SK-N-SH (cell line): Measurements from ENCODE around the gene MTARC1. TPM values are rescaled to one million over a fixed set of nuclear protein-coding genes. Genes with fewer than 3 reads are reported as not detected.

ENCODE experiments used
- CTCF ChIA-PET: fragments of 300-600, 350-600 bp; formaldehyde crosslinking; extraction: SDS; loops from one replicate; lab custom pipeline; 2021; lab: Yijun Ruan, JAX
- POLR2A ChIA-PET: fragments of 350-600 bp; sonication (Branson Sonifier 250); formaldehyde crosslinking; extraction: SDS; loops from one replicate; lab custom pipeline; 2020; ENCODE audit warnings: antibody characterized with exemption, inconsistent platforms; lab: Yijun Ruan, JAX
- DNase-seq: peaks from one replicate; pipeline ENCODE4 v3.0.0; 2012
- H2AFZ ChIP-seq: fragments of 200-600 bp; sonication (generic); 2 replicates; pipeline ENCODE4 v1.8.1; 2016; ENCODE audit warnings: antibody characterized with exemption, mild to moderate bottlenecking, low read depth
- H3F3A ChIP-seq: fragments of 200-600 bp; sonication (generic); replicated peaks from 2 replicates; pipeline ENCODE3; 2016; ENCODE audit warnings: antibody characterized with exemption, mild to moderate bottlenecking; ENCODE audit not compliant: insufficient read depth
- H3K27ac ChIP-seq, 2 experiments: fragments of 200-500 bp in 1 of 2; fragments of 200-600 bp in 1 of 2; sonication (Bioruptor generic) in 1 of 2; sonication (generic), shearing (Covaris generic) in 1 of 2; 2 replicates each; pipeline versions ENCODE4 v1.5.1 to v1.6.1; 2014 to 2016; ENCODE audit warnings: low read depth in 2 of 2, inconsistent platforms in 1 of 2, low read length in 1 of 2, mild to moderate bottlenecking in 1 of 2, mixed read lengths in 1 of 2
- H3K27me3 ChIP-seq: fragments of 200-600 bp; sonication (generic), shearing (Covaris generic); 2 replicates; pipeline ENCODE4 v1.6.1; 2016; ENCODE audit warnings: mixed run types; ENCODE audit not compliant: insufficient read depth
- H3K36me3 ChIP-seq, 2 experiments: fragments of 200-500 bp in 1 of 2; fragments of 200-600 bp in 1 of 2; sonication (Bioruptor generic) in 1 of 2; sonication (generic) in 1 of 2; replicated peaks in 1 of 2; 2 replicates each; pipeline versions ENCODE3 to v1.5.1; 2014 to 2016; ENCODE audit warnings: low read length in 1 of 2, mild to moderate bottlenecking in 1 of 2; ENCODE audit not compliant: insufficient read depth in 2 of 2, control insufficient read depth in 1 of 2
- H3K4me1 ChIP-seq, 2 experiments: fragments of 200-500 bp in 1 of 2; fragments of 200-600 bp in 1 of 2; sonication (Bioruptor generic) in 1 of 2; sonication (generic), shearing (Covaris generic) in 1 of 2; 2 replicates each; pipeline versions ENCODE4 v1.5.1 to v1.6.1; 2014 to 2016; ENCODE audit warnings: low read depth in 1 of 2, low read length in 1 of 2, mixed run types in 1 of 2; ENCODE audit not compliant: insufficient read depth in 2 of 2, control insufficient read depth in 1 of 2
- H3K4me2 ChIP-seq: fragments of 200-600 bp; sonication (generic), shearing (Covaris generic); 2 replicates; pipeline ENCODE4 v1.6.1; 2017; ENCODE audit warnings: mixed run types
- H3K4me3 ChIP-seq, 2 experiments: fragments of 200-500 bp in 1 of 2; fragments of 200-600 bp in 1 of 2; sonication (Bioruptor generic) in 1 of 2; sonication (generic), shearing (Covaris generic) in 1 of 2; 2 replicates each; pipeline versions ENCODE4 v1.5.1 to v1.8.1; 2014 to 2016; ENCODE audit warnings: low read depth in 2 of 2, inconsistent platforms in 1 of 2, low read length in 1 of 2, mild to moderate bottlenecking in 1 of 2, mixed read lengths in 1 of 2, moderate library complexity in 1 of 2
- H3K79me2 ChIP-seq: fragments of 200-600 bp; sonication (generic); 2 replicates; pipeline ENCODE4 v1.8.1; 2017; ENCODE audit warnings: mild to moderate bottlenecking; ENCODE audit not compliant: insufficient read depth
- H3K9ac ChIP-seq: fragments of 200-600 bp; sonication (generic); 2 replicates; pipeline ENCODE4 v1.6.1; 2017; ENCODE audit warnings: mixed run types
- H3K9me2 ChIP-seq: fragments of 200-600 bp; sonication (generic); 2 replicates; pipeline ENCODE4 v1.6.1; 2017; ENCODE audit warnings: mixed run types
- H3K9me3 ChIP-seq: fragments of 200-600 bp; sonication (generic); 2 replicates; pipeline ENCODE4 v1.6.1; 2017; ENCODE audit warnings: mixed run types, mild to moderate bottlenecking, moderate library complexity
- H4K20me1 ChIP-seq: fragments of 200-600 bp; sonication (generic); 2 replicates; pipeline ENCODE4 v1.6.1; 2017; ENCODE audit warnings: mild to moderate bottlenecking, mixed run types; ENCODE audit not compliant: insufficient read depth
- ELF1 ChIP-seq: IDR thresholded peaks from 2 replicates; pipeline ENCODE4 v1.4.0; 2012
- EZH2phosphoT487 ChIP-seq: fragments of 200-600 bp; sonication (generic); IDR thresholded peaks from 2 replicates; pipeline ENCODE4 v1.6.1; 2017; ENCODE audit warnings: low read depth, mixed run types, mild to moderate bottlenecking, antibody characterized with exemption, moderate library complexity, borderline replicate concordance
- IRF3 ChIP-seq: fragments of 150-350 bp; IDR thresholded peaks from 2 replicates; pipeline ENCODE4 v1.6.1; 2016; ENCODE audit warnings: mild to moderate bottlenecking, low read depth, low read length
- JUND ChIP-seq: IDR thresholded peaks from 2 replicates; pipeline ENCODE4 v1.4.0; 2012
- MEF2A ChIP-seq: IDR thresholded peaks from 2 replicates; pipeline ENCODE4 v1.4.0; 2012; ENCODE audit warnings: low read depth, borderline replicate concordance
- MXI1 ChIP-seq: IDR thresholded peaks from 2 replicates; pipeline ENCODE4 v1.6.1; 2012; ENCODE audit warnings: mild to moderate bottlenecking, low read depth, low read length, improper control_type of control experiment
- NFIC ChIP-seq: IDR thresholded peaks from 2 replicates; pipeline ENCODE4 v1.4.0; 2012; ENCODE audit warnings: borderline replicate concordance
- RCOR1 ChIP-seq: fragments of 150-350 bp; IDR thresholded peaks from 2 replicates; pipeline ENCODE4 v1.6.1; 2017; ENCODE audit warnings: antibody characterized with exemption, low read length
- RFX5 ChIP-seq: IDR thresholded peaks from 2 replicates; pipeline ENCODE4 v1.6.1; 2012; ENCODE audit warnings: mild to moderate bottlenecking, improper control_type of control experiment, low read length
- RXRA ChIP-seq: IDR thresholded peaks from 2 replicates; pipeline ENCODE4 v1.4.0; 2012; ENCODE audit warnings: low read depth, mild to moderate bottlenecking, borderline replicate concordance
- SMC3 ChIP-seq: IDR thresholded peaks from 2 replicates; pipeline ENCODE4 v1.6.1; 2012; ENCODE audit warnings: low read depth, low read length, improper control_type of control experiment
- TCF12 ChIP-seq: IDR thresholded peaks from 2 replicates; pipeline ENCODE4 v1.4.0; 2012
- USF2 ChIP-seq: fragments of 150-350 bp; IDR thresholded peaks from 2 replicates; pipeline ENCODE4 v1.6.1; 2017; ENCODE audit warnings: antibody characterized with exemption, low read length, low read depth, borderline replicate concordance
- ZBTB33 ChIP-seq: IDR thresholded peaks from 2 replicates; pipeline ENCODE4 v1.4.0; 2012; ENCODE audit warnings: low read depth, borderline replicate concordance
- WGBS: methylation state at CpG from one replicate; pipeline ENCODE4 v1.1.6; 2017; ENCODE audit warnings: low lambda C conversion rate; 5-methylcytosine and 5-hydroxymethylcytosine counted together
- polyA plus RNA-seq, 3 experiments: library from polyadenylated mRNA; depleted of rRNA; stranded (reverse); fragments of >200 nt; gene quantifications; 2 replicates each; pipeline ENCODE4 v1.2.3, GENCODE V29; 2012
- TF ChIP-seq, protein P1 (sequence below): IDR thresholded peaks from 2 replicates; pipeline ENCODE4 v1.4.0; 2012; ENCODE audit warnings: low read depth, borderline replicate concordance

MTARC1 gene
- polyA plus RNA-seq, 1 of the 3 experiments (the other 2 are of a cell fraction) = 6.1 TPM

- DNase-seq = no peak
- Histone ChIP-seq H4K20me1 (no peaks in the 10 kb centered on the region), H3K4me2 (no peak overlapping the region), H3K79me2 (no peaks in the 10 kb centered on the region), H3K4me1 (peaks cover 0 to 5% of the 10 kb centered on the region in 2 experiments; a peak in 1 of 4 replicates), H3K36me3 (no peaks in the 10 kb centered on the region), H3K27ac (no peak overlapping the region), H2AFZ (no peak overlapping the region), H3K9ac (no peak overlapping the region), H3F3A (no peaks in the 10 kb centered on the region), H3K9me2 (no peaks in the 10 kb centered on the region), H3K4me3 (no peak overlapping the region), H3K9me3 (no peaks in the 10 kb centered on the region), H3K27me3 (no peaks in the 10 kb centered on the region)
- POLR2A ChIA-PET = no interaction called here
- TF ChIP-seq RCOR1 (no peak), ZBTB33 (no peak), RXRA (no peak), NFIC (no peak), IRF3 (no peak), RFX5 (no peak), USF2 (no peak), MEF2A (no peak), MXI1 (no peak), EZH2phosphoT487 (no peak), TCF12 (no peak), ELF1 (no peak), JUND (no peak), SMC3 (no peak)
- TF ChIP-seq, protein P1, sequence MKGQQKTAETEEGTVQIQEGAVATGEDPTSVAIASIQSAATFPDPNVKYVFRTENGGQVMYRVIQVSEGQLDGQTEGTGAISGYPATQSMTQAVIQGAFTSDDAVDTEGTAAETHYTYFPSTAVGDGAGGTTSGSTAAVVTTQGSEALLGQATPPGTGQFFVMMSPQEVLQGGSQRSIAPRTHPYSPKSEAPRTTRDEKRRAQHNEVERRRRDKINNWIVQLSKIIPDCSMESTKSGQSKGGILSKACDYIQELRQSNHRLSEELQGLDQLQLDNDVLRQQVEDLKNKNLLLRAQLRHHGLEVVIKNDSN = no peak
- WGBS = 80% methylated on average over 6 of the region's 6 CpGs
- CTCF ChIA-PET = interaction anchor here (0.9 to 1.0 kb wide), 2 partner anchors 9 to 16 kb away, joined by 3 read pairs; no protein-coding TSS in a partner anchor
These were observed 25.6 kb downstream of the MTARC1 start for GRCh38 chr1:220812308-220812707.
